Endothelial cell of umbilical vein (primary cell): Measurements from ENCODE around the gene ACOT11. TPM values are rescaled to one million over a fixed set of nuclear protein-coding genes. Genes with fewer than 3 reads are reported as not detected.

Experiments used
- BruUV-seq: library from RNA; stranded (reverse); fragments of 400-500 nt; replicated peaks from 2 replicates; lab custom pipeline; 2021; lab: Mats Ljungman, UMichigan
- CTCF ChIA-PET: fragments of 300-600, 350-600 bp; sonication (Branson Sonifier 250); formaldehyde crosslinking; loops from one replicate; lab custom pipeline; 2021; ENCODE audit warnings: antibody characterized with exemption, inconsistent platforms; lab: Charles Lee
- POLR2A ChIA-PET: fragments of 300-600, 350-600 bp; sonication (Branson Sonifier 250); formaldehyde crosslinking; loops from one replicate; lab custom pipeline; 2021; ENCODE audit warnings: antibody characterized with exemption, inconsistent platforms; lab: Charles Lee
- DNase-seq: peaks from one replicate; pipeline ENCODE4 v3.0.0-alpha.2; 2011; ENCODE audit warnings: low read depth, low spot score
- FAIRE-seq: peaks from 2 replicates; lab custom pipeline; 2011; peaks lifted over from hg19 to GRCh38; lab: Jason Lieb, UNC
- H2AFZ ChIP-seq: 2 replicates; pipeline ENCODE4 v1.6.0; 2012; ENCODE audit warnings: low read depth, low read length, control low read depth, inconsistent platforms
- H3K27ac ChIP-seq: 2 replicates; pipeline ENCODE4 v1.5.1; 2011; ENCODE audit warnings: low read depth, mild to moderate bottlenecking, control low read depth, low read length, moderate library complexity; ENCODE audit not compliant: insufficient read depth
- H3K27me3 ChIP-seq, 2 experiments: 2 replicates each; pipeline versions ENCODE4 v1.6.0 to v1.6.1; 2011; ENCODE audit warnings: low read length in 2 of 2, mixed read lengths in 1 of 2; ENCODE audit not compliant: control insufficient read depth in 2 of 2, insufficient read depth in 2 of 2
- H3K36me3 ChIP-seq, 2 experiments: 2 replicates in 1 of 2; 3 replicates in 1 of 2; pipeline ENCODE4 v1.5.1; 2011; ENCODE audit warnings: low read length in 2 of 2, mild to moderate bottlenecking in 1 of 2, moderate library complexity in 1 of 2; ENCODE audit not compliant: control insufficient read depth in 2 of 2, insufficient read depth in 2 of 2; ENCODE audit errors: extremely low read depth in 1 of 2
- H3K4me1 ChIP-seq: 3 replicates; pipeline ENCODE4 v1.5.1; 2011; ENCODE audit warnings: mild to moderate bottlenecking, low read length; ENCODE audit not compliant: control insufficient read depth, insufficient read depth; ENCODE audit errors: extremely low read depth
- H3K4me2 ChIP-seq: 2 replicates; pipeline ENCODE4 v1.6.1; 2011; ENCODE audit warnings: low read length, control low read depth, mixed read lengths; ENCODE audit not compliant: insufficient read depth
- H3K4me3 ChIP-seq, 3 experiments: fragments of 200-600 bp in 1 of 3; sonication (generic), shearing (Covaris generic) in 1 of 3; replicated peaks in 1 of 3; 2 replicates each; pipeline ENCODE4 v1.5.1; 2011 to 2016; ENCODE audit warnings: control low read depth in 3 of 3, low read length in 3 of 3, mild to moderate bottlenecking in 2 of 3, inconsistent platforms in 1 of 3, low read depth in 1 of 3, moderate library complexity in 1 of 3; ENCODE audit not compliant: insufficient read depth in 1 of 3
- H3K79me2 ChIP-seq: 2 replicates; pipeline ENCODE4 v1.6.0; 2012; ENCODE audit warnings: low read length, inconsistent platforms; ENCODE audit not compliant: control insufficient read depth, insufficient read depth
- H3K9ac ChIP-seq: replicated peaks from 2 replicates; pipeline ENCODE3; 2011; ENCODE audit warnings: low read length, control low read depth; ENCODE audit not compliant: insufficient read depth; ENCODE audit errors: extremely low read depth
- H3K9me1 ChIP-seq: replicated peaks from 3 replicates; pipeline ENCODE4 v1.6.0; 2011; ENCODE audit warnings: mild to moderate bottlenecking, low read length; ENCODE audit not compliant: control insufficient read depth, insufficient read depth; ENCODE audit errors: extremely low read depth
- H3K9me3 ChIP-seq: replicated peaks from 2 replicates; pipeline ENCODE4 v1.5.1; 2012; ENCODE audit warnings: low read length, inconsistent platforms; ENCODE audit not compliant: control insufficient read depth, insufficient read depth
- H4K20me1 ChIP-seq: replicated peaks from 2 replicates; pipeline ENCODE3; 2011; ENCODE audit warnings: mild to moderate bottlenecking, low read length; ENCODE audit not compliant: control insufficient read depth, insufficient read depth; ENCODE audit errors: extremely low read depth
- CTCF ChIP-seq, 2 donors: IDR thresholded peaks; 1 replicate in 1 of 2; 2 replicates in 1 of 2; pipeline ENCODE4 v1.5.1; 2011; ENCODE audit warnings: low read length in 2 of 2, mild to moderate bottlenecking in 2 of 2, moderate library complexity in 2 of 2, control low read depth in 1 of 2, inconsistent platforms in 1 of 2, low read depth in 1 of 2; ENCODE audit not compliant: insufficient read depth in 1 of 2; ENCODE audit errors: extremely low read depth in 1 of 2
- EZH2 ChIP-seq: IDR thresholded peaks from 2 replicates; pipeline ENCODE4 v1.6.1; 2012; ENCODE audit warnings: borderline replicate concordance, low read depth, mild to moderate bottlenecking, moderate library complexity, low read length, inconsistent platforms; ENCODE audit not compliant: severe bottlenecking
- FOS ChIP-seq: IDR thresholded peaks from 2 replicates; pipeline ENCODE4 v1.6.1; 2011; ENCODE audit warnings: mild to moderate bottlenecking, low read length, moderate library complexity, borderline replicate concordance; ENCODE audit not compliant: insufficient read depth
- GATA2 ChIP-seq: IDR thresholded peaks from 2 replicates; pipeline ENCODE4 v1.7.0; 2011; ENCODE audit warnings: low read depth, mild to moderate bottlenecking, moderate library complexity, mixed read lengths, low read length; ENCODE audit not compliant: insufficient read length, insufficient read depth
- MAX ChIP-seq: IDR thresholded peaks from 2 replicates; pipeline ENCODE4 v1.6.1; 2011; ENCODE audit not compliant: insufficient read depth, insufficient read length
- MYC ChIP-seq: IDR thresholded peaks from one replicate; pipeline ENCODE4 v1.6.1; 2011; ENCODE audit warnings: mild to moderate bottlenecking, low read depth, low read length
- POLR2A ChIP-seq: IDR thresholded peaks from 2 replicates; pipeline ENCODE4 v1.6.1; 2012; ENCODE audit warnings: low read depth, mild to moderate bottlenecking, control low read depth, low read length
- POLR2AphosphoS5 ChIP-seq: IDR thresholded peaks from 2 replicates; pipeline ENCODE4 v1.6.1; 2012; ENCODE audit warnings: low read depth, mild to moderate bottlenecking, control low read depth, low read length, moderate library complexity; ENCODE audit not compliant: insufficient read depth
- dilution Hi-C: fragments of 300-500 bp; cut with MboI; formaldehyde crosslinking; loops from one replicate; pipeline ENCODE4 v1.15.0; 2019; ENCODE audit warnings: low sequenced_read_pairs; ENCODE audit not compliant: extremely low pct_ligation_motif_present
- intact Hi-C: fragments of 100-400 bp; cut with micrococcal nuclease; formaldehyde crosslinking; loops from one replicate; pipeline ENCODE4 v1.10.0; 2022
- polyA plus RNA-seq, 4 experiments: library from polyadenylated mRNA; depleted of rRNA in 3 of 4; stranded (reverse) in 3 of 4; unstranded in 1 of 4; fragments of >200 nt; gene quantifications; 2 replicates each; pipeline versions ENCODE4 v1.2.1 to v1.2.3, GENCODE V29; 2011 to 2012; ENCODE audit warnings: missing spikeins in 1 of 4
- total RNA-seq: library from RNA; stranded (reverse); gene quantifications from 2 replicates; pipeline ENCODE4 v1.2.3, GENCODE V29; 2021

ACOT11 gene
- total and polyA plus RNA-seq, 2 donors (not counting 3 experiments of a cell fraction or from before 2014, with no cell fraction given): 4.5 to 5.4 TPM

GRCh38 chr1:54583307-54583686 is 35.3 kb downstream of the ACOT11 start:
- Histone ChIP-seq H3K4me1 (no peaks in the 10 kb centered on the region), H3K36me3 (no peaks in the 10 kb centered on the region), H3K9me3 (no peaks in the 10 kb centered on the region), H4K20me1 (no peaks in the 10 kb centered on the region), H3K27me3 (no peaks in the 10 kb centered on the region), H3K79me2 (no peaks in the 10 kb centered on the region), H3K9me1 (no peaks in the 10 kb centered on the region), H3K9ac (no peak overlapping the region), H2AFZ (no peak overlapping the region), H3K27ac (no peak overlapping the region), H3K4me3 (no peak overlapping the region), H3K4me2 (no peak overlapping the region)
- no peak for TF ChIP-seq EZH2
- TF ChIP-seq POLR2AphosphoS5: no peak
- no peak for TF ChIP-seq MAX
- no peak for TF ChIP-seq POLR2A
- TF ChIP-seq GATA2: no peak
- TF ChIP-seq MYC: no peak
- no peak for TF ChIP-seq CTCF (IDR thresholded peaks at IDR 0.05; ENCODE audit: extremely low read depth in 1 of 2, insufficient read depth in 1 of 2, low read depth in 1 of 2, low read length in 2 of 2)
- TF ChIP-seq FOS: no peak
- DNase-seq (no peak), FAIRE-seq (no peak)
- no TSS peak for BruUV-seq
- CTCF ChIA-PET: no interaction called here
- intact Hi-C loops: no loop called here
- POLR2A ChIA-PET: no interaction called here
- dilution Hi-C loops: no loop called here
